Measurements from ENCODE around the gene CHD2.
"Not testable (repeated sequence)": the region's sequence is repeated elsewhere in the genome, so short reads cannot be mapped to it uniquely, and the experiment has no call there.

DNA sequence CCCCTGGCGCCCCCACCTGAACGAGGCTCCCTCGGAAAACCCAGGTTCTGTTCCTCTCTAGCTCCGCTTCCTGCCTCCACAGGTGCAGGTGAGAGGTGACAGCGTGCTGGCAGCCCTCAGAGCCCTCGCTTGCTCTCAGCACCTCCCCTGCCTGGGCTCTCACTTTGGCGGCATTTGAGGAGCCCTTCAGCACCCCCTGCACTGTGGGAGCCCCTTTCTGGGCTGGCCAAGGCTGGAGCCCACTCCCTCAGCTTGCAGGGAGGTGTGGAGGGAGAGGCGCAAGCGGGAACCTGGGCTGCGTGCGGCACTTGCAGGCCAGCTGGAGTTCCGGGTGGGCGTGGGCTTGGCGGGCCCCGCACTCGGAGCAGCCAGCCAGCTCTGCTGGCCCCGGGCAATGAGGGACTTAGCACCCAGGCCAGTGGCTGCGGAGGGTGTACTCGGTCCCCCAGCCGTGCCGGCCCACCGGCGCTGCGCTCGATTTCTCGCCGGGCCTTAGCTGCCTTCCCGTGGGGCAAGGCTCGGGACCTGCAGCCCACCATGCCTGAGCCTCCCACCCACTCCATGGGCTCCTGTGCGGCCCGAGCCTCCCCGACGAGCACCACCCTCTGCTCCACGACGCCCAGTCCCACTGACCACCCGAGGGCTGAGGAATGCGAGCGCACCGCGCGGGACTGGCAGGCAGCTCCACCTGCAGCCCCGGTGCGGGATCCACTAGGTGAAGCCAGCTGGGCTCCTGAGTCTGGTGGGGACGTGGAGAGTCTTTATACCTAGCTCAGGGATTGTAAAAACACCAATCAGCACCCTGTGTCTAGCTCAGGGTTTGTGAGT, 131.6 kb downstream of the CHD2 start:
- TF ChIP-seq POLR2A, POLR2AphosphoS5 (IDR thresholded peaks at IDR 0.05; ENCODE audit: low read depth, low read length): not testable (repeated sequence)
